Endothelial cell of umbilical vein (primary cell): Measurements from ENCODE around the gene NUB1. TPM values are rescaled to one million over a fixed set of nuclear protein-coding genes. Genes with fewer than 3 reads are reported as not detected.

ENCODE experiments used
- BruUV-seq: library from RNA; stranded (reverse); fragments of 400-500 nt; replicated peaks from 2 replicates; lab custom pipeline; 2021; lab: Mats Ljungman, UMichigan
- CTCF ChIA-PET: fragments of 300-600, 350-600 bp; sonication (Branson Sonifier 250); formaldehyde crosslinking; loops from one replicate; lab custom pipeline; 2021; ENCODE audit warnings: antibody characterized with exemption, inconsistent platforms; lab: Charles Lee
- POLR2A ChIA-PET: fragments of 300-600, 350-600 bp; sonication (Branson Sonifier 250); formaldehyde crosslinking; loops from one replicate; lab custom pipeline; 2021; ENCODE audit warnings: antibody characterized with exemption, inconsistent platforms; lab: Charles Lee
- DNase-seq: peaks from one replicate; pipeline ENCODE4 v3.0.0-alpha.2; 2011; ENCODE audit warnings: low read depth, low spot score
- FAIRE-seq: peaks from 2 replicates; lab custom pipeline; 2011; peaks lifted over from hg19 to GRCh38; lab: Jason Lieb, UNC
- H2AFZ ChIP-seq: 2 replicates; pipeline ENCODE4 v1.6.0; 2012; ENCODE audit warnings: low read depth, low read length, control low read depth, inconsistent platforms
- H3K27ac ChIP-seq: 2 replicates; pipeline ENCODE4 v1.5.1; 2011; ENCODE audit warnings: low read depth, mild to moderate bottlenecking, control low read depth, low read length, moderate library complexity; ENCODE audit not compliant: insufficient read depth
- H3K27me3 ChIP-seq, 2 experiments: 2 replicates each; pipeline versions ENCODE4 v1.6.0 to v1.6.1; 2011; ENCODE audit warnings: low read length in 2 of 2, mixed read lengths in 1 of 2; ENCODE audit not compliant: control insufficient read depth in 2 of 2, insufficient read depth in 2 of 2
- H3K36me3 ChIP-seq, 2 experiments: 2 replicates in 1 of 2; 3 replicates in 1 of 2; pipeline ENCODE4 v1.5.1; 2011; ENCODE audit warnings: low read length in 2 of 2, mild to moderate bottlenecking in 1 of 2, moderate library complexity in 1 of 2; ENCODE audit not compliant: control insufficient read depth in 2 of 2, insufficient read depth in 2 of 2; ENCODE audit errors: extremely low read depth in 1 of 2
- H3K4me1 ChIP-seq: 3 replicates; pipeline ENCODE4 v1.5.1; 2011; ENCODE audit warnings: mild to moderate bottlenecking, low read length; ENCODE audit not compliant: control insufficient read depth, insufficient read depth; ENCODE audit errors: extremely low read depth
- H3K4me2 ChIP-seq: 2 replicates; pipeline ENCODE4 v1.6.1; 2011; ENCODE audit warnings: low read length, control low read depth, mixed read lengths; ENCODE audit not compliant: insufficient read depth
- H3K4me3 ChIP-seq, 3 experiments: fragments of 200-600 bp in 1 of 3; sonication (generic), shearing (Covaris generic) in 1 of 3; replicated peaks in 1 of 3; 2 replicates each; pipeline ENCODE4 v1.5.1; 2011 to 2016; ENCODE audit warnings: control low read depth in 3 of 3, low read length in 3 of 3, mild to moderate bottlenecking in 2 of 3, inconsistent platforms in 1 of 3, low read depth in 1 of 3, moderate library complexity in 1 of 3; ENCODE audit not compliant: insufficient read depth in 1 of 3
- H3K79me2 ChIP-seq: 2 replicates; pipeline ENCODE4 v1.6.0; 2012; ENCODE audit warnings: low read length, inconsistent platforms; ENCODE audit not compliant: control insufficient read depth, insufficient read depth
- H3K9ac ChIP-seq: replicated peaks from 2 replicates; pipeline ENCODE3; 2011; ENCODE audit warnings: low read length, control low read depth; ENCODE audit not compliant: insufficient read depth; ENCODE audit errors: extremely low read depth
- H3K9me1 ChIP-seq: replicated peaks from 3 replicates; pipeline ENCODE4 v1.6.0; 2011; ENCODE audit warnings: mild to moderate bottlenecking, low read length; ENCODE audit not compliant: control insufficient read depth, insufficient read depth; ENCODE audit errors: extremely low read depth
- H3K9me3 ChIP-seq: replicated peaks from 2 replicates; pipeline ENCODE4 v1.5.1; 2012; ENCODE audit warnings: low read length, inconsistent platforms; ENCODE audit not compliant: control insufficient read depth, insufficient read depth
- H4K20me1 ChIP-seq: replicated peaks from 2 replicates; pipeline ENCODE3; 2011; ENCODE audit warnings: mild to moderate bottlenecking, low read length; ENCODE audit not compliant: control insufficient read depth, insufficient read depth; ENCODE audit errors: extremely low read depth
- CTCF ChIP-seq, 2 donors: IDR thresholded peaks; 1 replicate in 1 of 2; 2 replicates in 1 of 2; pipeline ENCODE4 v1.5.1; 2011; ENCODE audit warnings: low read length in 2 of 2, mild to moderate bottlenecking in 2 of 2, moderate library complexity in 2 of 2, control low read depth in 1 of 2, inconsistent platforms in 1 of 2, low read depth in 1 of 2; ENCODE audit not compliant: insufficient read depth in 1 of 2; ENCODE audit errors: extremely low read depth in 1 of 2
- GATA2 ChIP-seq: IDR thresholded peaks from 2 replicates; pipeline ENCODE4 v1.7.0; 2011; ENCODE audit warnings: low read depth, mild to moderate bottlenecking, moderate library complexity, mixed read lengths, low read length; ENCODE audit not compliant: insufficient read length, insufficient read depth
- MAX ChIP-seq: IDR thresholded peaks from 2 replicates; pipeline ENCODE4 v1.6.1; 2011; ENCODE audit not compliant: insufficient read depth, insufficient read length
- POLR2AphosphoS5 ChIP-seq: IDR thresholded peaks from 2 replicates; pipeline ENCODE4 v1.6.1; 2012; ENCODE audit warnings: low read depth, mild to moderate bottlenecking, control low read depth, low read length, moderate library complexity; ENCODE audit not compliant: insufficient read depth
- dilution Hi-C: fragments of 300-500 bp; cut with MboI; formaldehyde crosslinking; loops from one replicate; pipeline ENCODE4 v1.15.0; 2019; ENCODE audit warnings: low sequenced_read_pairs; ENCODE audit not compliant: extremely low pct_ligation_motif_present
- intact Hi-C: fragments of 100-400 bp; cut with micrococcal nuclease; formaldehyde crosslinking; loops from one replicate; pipeline ENCODE4 v1.10.0; 2022
- polyA plus RNA-seq, 4 experiments: library from polyadenylated mRNA; depleted of rRNA in 3 of 4; stranded (reverse) in 3 of 4; unstranded in 1 of 4; fragments of >200 nt; gene quantifications; 2 replicates each; pipeline versions ENCODE4 v1.2.1 to v1.2.3, GENCODE V29; 2011 to 2012; ENCODE audit warnings: missing spikeins in 1 of 4
- total RNA-seq: library from RNA; stranded (reverse); gene quantifications from 2 replicates; pipeline ENCODE4 v1.2.3, GENCODE V29; 2021

The NUB1 gene
- total and polyA plus RNA-seq, 2 donors (not counting 3 experiments of a cell fraction or from before 2014, with no cell fraction given), result 28.0 to 46.2 TPM

- DNase-seq (no peak), FAIRE-seq (no peak)
- no peaks in the 10 kb centered on the region for H3K36me3 ChIP-seq
- dilution Hi-C loops, result no loop called here
- TF ChIP-seq MAX, result no peak
- TF ChIP-seq CTCF (IDR thresholded peaks at IDR 0.05; ENCODE audit: extremely low read depth in 1 of 2, insufficient read depth in 1 of 2, low read depth in 1 of 2, low read length in 2 of 2), result no peak
- no peak for TF ChIP-seq POLR2AphosphoS5
- BruUV-seq, result no TSS peak
- H4K20me1 ChIP-seq, result no peaks in the 10 kb centered on the region
- H3K27ac ChIP-seq, result no peak overlapping the region
- no peaks in the 10 kb centered on the region for H3K4me1 ChIP-seq
- H3K9me3 ChIP-seq, result no peaks in the 10 kb centered on the region
- H3K79me2 ChIP-seq, result no peaks in the 10 kb centered on the region
- H2AFZ ChIP-seq, result no peak overlapping the region
- ChIA-PET POLR2A (no interaction called here), CTCF (interaction anchor here (0.8 to 1.3 kb wide), 3 partner anchors 11 to 65 kb away, joined by 3 to 4 read pairs (median 3); no protein-coding TSS in a partner anchor)
- no peaks in the 10 kb centered on the region for H3K9me1 ChIP-seq
- no peak overlapping the region for H3K9ac ChIP-seq
- H3K4me3 ChIP-seq, result no peak overlapping the region
- intact Hi-C loops, result no loop called here
- peaks cover 16 to 27% of the 10 kb centered on the region in 2 experiments for H3K27me3 ChIP-seq
- no peak overlapping the region for H3K4me2 ChIP-seq
Observed at GRCh38 chr7:151383638-151384351, 42.2 kb downstream of the NUB1 start.

- intact Hi-C loops, result no loop called here
- Histone ChIP-seq H3K27me3 (peaks cover 16 to 27% of the 10 kb centered on the region in 2 experiments), H3K4me3 (no peak overlapping the region), H3K4me1 (no peaks in the 10 kb centered on the region), H3K9me3 (no peaks in the 10 kb centered on the region), H3K4me2 (no peak overlapping the region), H3K9ac (no peak overlapping the region), H3K27ac (no peak overlapping the region), H2AFZ (no peak overlapping the region), H4K20me1 (no peaks in the 10 kb centered on the region), H3K9me1 (no peaks in the 10 kb centered on the region), H3K36me3 (no peaks in the 10 kb centered on the region), H3K79me2 (no peaks in the 10 kb centered on the region)
- ChIA-PET POLR2A (no interaction called here), CTCF (interaction anchor here (0.8 to 1.3 kb wide), 2 partner anchors 16 to 64 kb away, joined by 3 to 4 read pairs; no protein-coding TSS in a partner anchor)
- DNase-seq (no peak), FAIRE-seq (no peak)
- dilution Hi-C loops, result no loop called here
- TF ChIP-seq POLR2AphosphoS5 (no peak), GATA2 (no peak)
- BruUV-seq, result no TSS peak
Observed at GRCh38 chr7:151384352-151384697, 42.7 kb downstream of the NUB1 start.
